K562 (cell line): ENCODE results near the gene NUP153. TPM values are rescaled to one million over a fixed set of nuclear protein-coding genes. Genes with fewer than 3 reads are reported as not detected.

Experiments
- ARID1B ChIP-seq: fragments of 450-650 bp; IDR thresholded peaks from 2 replicates; pipeline ENCODE4 v1.6.1; 2016; ENCODE audit warnings: antibody characterized with exemption, mild to moderate bottlenecking, inconsistent platforms
- BCL6 ChIP-seq: fragments of 250-450 bp; sonication (Bioruptor Pico); IDR thresholded peaks from 2 replicates; pipeline ENCODE4 v1.4.0; 2020
- COPS2 ChIP-seq: fragments of 450-650 bp; conservative IDR thresholded peaks from 2 replicates; pipeline ENCODE4 v1.6.1; 2016; ENCODE audit warnings: mild to moderate bottlenecking, moderate library complexity
- DEAF1 ChIP-seq: fragments of 450-650 bp; formaldehyde crosslinking; IDR thresholded peaks from 2 replicates; pipeline ENCODE4 v1.4.0; 2020; ENCODE audit warnings: mild to moderate bottlenecking, moderate library complexity
- ETV6 ChIP-seq, 3 experiments: fragments of 150-350 bp in 1 of 3; sonication (generic) in 1 of 3; formaldehyde crosslinking in 1 of 3; IDR thresholded peaks; 2 replicates each; pipeline versions ENCODE4 v1.6.1 to v1.8.0; 2014 to 2022; ENCODE audit warnings: borderline replicate concordance in 2 of 3, low read depth in 2 of 3, antibody characterized with exemption in 1 of 3, low read length in 1 of 3, mild to moderate bottlenecking in 1 of 3, missing genetic modification reagents in 1 of 3
- GATA2 ChIP-seq: sonication (generic); formaldehyde crosslinking; IDR thresholded peaks from 2 replicates; pipeline ENCODE4 v1.4.0; 2020; ENCODE audit warnings: mild to moderate bottlenecking, missing genetic modification reagents
- GTF2F1 ChIP-seq: IDR thresholded peaks from 2 replicates; pipeline ENCODE4 v1.6.1; 2011; ENCODE audit warnings: low read depth, low read length, improper control_type of control experiment
- HNRNPLL ChIP-seq: fragments of 200-400 bp; formaldehyde crosslinking; IDR thresholded peaks from 2 replicates; pipeline ENCODE4 v1.6.1; 2017; ENCODE audit warnings: low read length, low read depth, mild to moderate bottlenecking; ENCODE audit not compliant: poor library complexity, severe bottlenecking
- ILF3 ChIP-seq: fragments of 450-650 bp; IDR thresholded peaks from 2 replicates; pipeline ENCODE4 v1.6.1; 2018; ENCODE audit warnings: antibody characterized with exemption, mild to moderate bottlenecking, moderate library complexity, borderline replicate concordance
- JUNB ChIP-seq: fragments of 450-650 bp; formaldehyde crosslinking; conservative IDR thresholded peaks from 2 replicates; pipeline ENCODE4 v1.4.0; 2020; ENCODE audit warnings: mild to moderate bottlenecking
- KDM5B ChIP-seq: fragments of 200-600 bp; sonication (generic); IDR thresholded peaks from 2 replicates; pipeline ENCODE4 v1.6.1; 2012; ENCODE audit warnings: low read depth, mild to moderate bottlenecking, moderate library complexity, low read length, control low read depth, inconsistent platforms; ENCODE audit not compliant: insufficient replicate concordance
- SIRT6 ChIP-seq: IDR thresholded peaks from one replicate; pipeline ENCODE4 v1.6.1; 2012; ENCODE audit warnings: low read depth, mild to moderate bottlenecking, control low read depth, inconsistent platforms, low read length, moderate library complexity
- SMARCA4 ChIP-seq: fragments of 450-650 bp; IDR thresholded peaks from 2 replicates; pipeline ENCODE4 v1.6.1; 2016
- STAT5B ChIP-seq: fragments of 250-450 bp; sonication (Bioruptor Pico); IDR thresholded peaks from 2 replicates; pipeline ENCODE4 v1.8.0; 2021; ENCODE audit warnings: mild to moderate bottlenecking, inconsistent platforms
- ZNF407 ChIP-seq: fragments of 450-650 bp; IDR thresholded peaks from 2 replicates; pipeline ENCODE4 v1.6.1; 2016; ENCODE audit warnings: low read depth
- ZNF444 ChIP-seq: fragments of 250-450 bp; sonication (Bioruptor Pico); IDR thresholded peaks from 2 replicates; pipeline ENCODE4 v1.4.0; 2020; ENCODE audit warnings: mild to moderate bottlenecking, moderate library complexity
- polyA plus RNA-seq, 8 experiments: library from polyadenylated mRNA; depleted of rRNA in 4 of 8; stranded (reverse) in 5 of 8; unstranded in 3 of 8; fragments of >200 nt; fragmentation: Nextera tagmentation in 2 of 8; fragmentation: Illumina TruSeq in 1 of 8; extraction: Ambion mirVana in 2 of 8; extraction: Trizol in 1 of 8; gene quantifications; 2 replicates each; pipeline versions ENCODE4 v1.2.1 to v1.2.3, GENCODE V29; 2011 to 2014; ENCODE audit warnings: inconsistent platforms in 1 of 8, missing spikeins in 1 of 8
- total RNA-seq, 7 experiments: library from RNA; depleted of rRNA in 6 of 7; stranded (reverse); fragments of >200 nt in 6 of 7; fragmentation: Illumina TruSeq in 2 of 7; extraction: Trizol in 2 of 7; gene quantifications; 2 replicates each; pipeline versions ENCODE4 v1.2.1 to v1.2.3, GENCODE V29; 2011 to 2021; ENCODE audit warnings: low replicate concordance in 1 of 7

NUP153 gene
- total and polyA plus RNA-seq, 9 of the 15 experiments (the other 6 are each of a cell fraction or from before 2014, with no cell fraction given) = 21.9 to 110 (median 84.8) TPM

DNA sequence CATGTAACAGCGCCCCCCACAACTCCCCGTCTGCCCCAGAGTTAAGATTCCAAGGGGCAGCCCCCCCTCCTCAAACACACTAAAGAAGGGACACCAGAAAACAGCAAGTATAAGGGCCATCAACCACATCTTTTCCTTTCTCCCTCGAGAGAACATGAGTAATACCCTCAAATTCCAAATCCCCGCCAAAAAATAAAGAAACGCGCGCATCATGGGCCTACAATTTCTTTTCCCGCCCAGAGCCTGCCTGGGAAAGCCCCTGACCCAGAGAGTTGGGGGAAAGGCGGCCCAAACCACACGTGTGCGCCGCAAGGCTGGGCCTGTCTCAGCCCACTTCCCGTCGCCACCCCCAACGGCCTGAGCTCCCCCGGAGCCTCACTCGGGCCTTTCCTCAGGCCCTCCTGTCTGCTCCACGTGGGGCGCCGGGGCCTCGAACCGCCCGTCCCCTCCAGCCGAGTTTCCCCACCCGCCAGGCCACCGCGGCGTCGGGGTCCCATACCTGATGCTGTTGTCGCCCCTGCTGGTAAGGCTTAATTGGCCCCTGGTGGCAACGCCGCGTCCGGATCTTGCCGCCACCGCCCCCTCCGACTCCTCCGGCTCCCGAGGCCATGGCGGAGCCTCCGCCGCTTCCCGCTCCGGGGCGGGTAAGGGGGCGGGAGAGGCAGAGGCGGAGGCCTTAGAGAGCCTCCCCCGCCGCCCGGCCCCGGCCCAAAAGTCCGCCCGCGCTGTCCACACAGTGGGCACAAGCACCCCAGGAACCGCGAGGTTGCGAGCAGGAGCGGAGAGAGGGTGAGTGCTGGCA, 746 bp downstream of the NUP153 start (continued):
- TF ChIP-seq ZNF407 = 0 out of 2 replicates have a peak, but pooled peaks have one; percentile 61
- TF ChIP-seq STAT5B (CRISPR knock-in tag) = no peak
- TF ChIP-seq GTF2F1 = no peak; the same call in 1 of the 2 replicates
- no peak for TF ChIP-seq ILF3
- TF ChIP-seq SIRT6 = no peak
- no peak for TF ChIP-seq HNRNPLL
- peak; percentile 13; the same call in 1 of the 2 replicates for TF ChIP-seq SMARCA4
- no peak for TF ChIP-seq ZNF444 (CRISPR knock-in tag)
- TF ChIP-seq COPS2 = no peak
- no peak for TF ChIP-seq JUNB
- no peak for TF ChIP-seq ETV6 (IDR thresholded peaks at IDR 0.05; ENCODE audit: borderline replicate concordance in 1 of 2, low read depth in 2 of 2, low read length in 1 of 2)
- peak; percentile 51; the same call in 1 of the 2 replicates for TF ChIP-seq ETV6 (CRISPR knock-in tag; IDR thresholded peaks at IDR 0.05; ENCODE audit: borderline replicate concordance)
- TF ChIP-seq KDM5B = peak; percentile 63
- no peak for TF ChIP-seq DEAF1 (CRISPR knock-in tag)
- no peak for TF ChIP-seq GATA2 (CRISPR knock-in tag)
- TF ChIP-seq BCL6 (CRISPR knock-in tag) = no peak
- no peak for TF ChIP-seq ARID1B
